ENCODE measurements around the gene HEATR3. TPM values are rescaled to one million over a fixed set of nuclear protein-coding genes. Genes with fewer than 3 reads are reported as not detected.

Gene HEATR3, protein sequence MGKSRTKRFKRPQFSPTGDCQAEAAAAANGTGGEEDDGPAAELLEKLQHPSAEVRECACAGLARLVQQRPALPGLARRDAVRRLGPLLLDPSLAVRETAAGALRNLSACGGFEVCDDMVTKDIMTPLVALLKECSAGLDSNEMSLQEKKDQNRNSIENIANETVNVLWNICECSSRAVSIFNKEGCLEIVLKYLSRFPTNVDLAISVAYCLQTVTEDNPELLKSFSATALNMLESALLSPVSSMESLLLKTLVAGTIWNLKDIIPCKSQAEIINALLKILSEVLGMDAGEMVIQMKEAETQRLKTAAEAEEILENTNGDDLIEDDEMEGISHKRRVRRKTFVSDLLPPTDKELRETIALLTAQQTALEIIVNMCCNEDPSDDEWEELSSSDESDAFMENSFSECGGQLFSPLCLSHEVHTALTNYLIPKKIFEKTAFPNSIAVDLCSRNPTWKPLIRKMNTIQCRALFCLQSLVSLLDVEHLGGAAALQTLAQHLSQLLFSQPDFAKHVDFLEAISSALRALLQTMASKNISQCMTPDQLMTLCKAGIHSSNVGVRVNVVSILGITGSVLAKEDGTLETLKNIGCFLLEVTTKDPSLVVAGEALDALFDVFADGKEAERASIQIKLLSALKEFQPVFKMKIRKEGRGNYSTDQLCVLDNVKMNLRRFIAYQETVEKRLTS
- total RNA-seq, result 10 to 100 TPM; 18.1 to 26.9 TPM

DNA sequence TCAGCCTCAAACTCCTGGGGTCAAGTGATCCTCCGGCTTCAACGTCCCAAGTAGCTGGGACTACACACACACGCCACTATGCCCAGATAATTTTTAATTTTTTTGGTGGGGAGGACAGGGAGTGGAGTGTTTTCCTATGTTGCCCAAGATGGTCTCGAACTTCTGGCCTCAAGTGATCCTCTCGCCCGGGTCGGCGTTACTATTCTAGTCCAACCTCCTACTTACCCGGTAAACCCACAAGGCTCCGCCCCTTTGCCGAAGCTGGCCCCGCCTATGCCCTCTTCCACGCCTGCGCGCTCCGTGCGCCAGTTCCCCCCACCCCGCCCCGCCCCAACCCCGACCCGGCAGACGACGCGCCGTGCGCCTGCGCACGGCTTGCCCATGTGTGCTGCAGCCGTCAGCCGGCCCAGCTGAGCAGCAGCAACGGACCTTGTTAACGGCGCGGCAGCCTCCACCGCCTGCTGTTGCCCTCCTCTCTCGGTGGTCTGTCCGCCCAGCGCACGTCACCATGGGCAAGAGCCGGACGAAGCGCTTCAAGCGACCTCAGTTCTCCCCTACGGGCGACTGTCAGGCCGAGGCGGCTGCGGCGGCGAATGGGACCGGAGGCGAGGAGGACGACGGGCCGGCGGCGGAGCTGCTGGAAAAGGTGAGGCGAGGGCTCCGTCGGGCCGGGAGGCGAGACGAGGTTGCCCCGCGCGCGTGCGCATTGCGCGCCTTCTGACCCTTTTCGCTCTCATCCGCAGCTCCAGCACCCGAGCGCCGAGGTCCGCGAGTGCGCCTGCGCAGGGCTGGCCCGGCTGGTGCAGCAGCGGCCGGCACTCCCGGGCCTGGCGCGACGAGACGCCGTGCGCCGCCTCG is at the start of gene HEATR3:
Gene HEATR3, plus strand, starts transcription at position 347 of the 858 bp plus-strand sequence. Its CDS starts 162 bp downstream, at position 509.
- H3K9me3 ChIP-seq, result no peaks in the 10 kb centered on the region
- intact Hi-C loops (cut with DNase I), result loop anchor here (5.0 kb wide), 2 partner anchors 86 to 146 kb away; partner anchors contain the start of gene TENT4B
- peak within 1 kb of the TSS; percentile 86 to 93 for H3K9ac ChIP-seq (ENCODE audit: low read depth in 2 of 2, low read length in 2 of 2)
- TF ChIP-seq, protein P1, sequence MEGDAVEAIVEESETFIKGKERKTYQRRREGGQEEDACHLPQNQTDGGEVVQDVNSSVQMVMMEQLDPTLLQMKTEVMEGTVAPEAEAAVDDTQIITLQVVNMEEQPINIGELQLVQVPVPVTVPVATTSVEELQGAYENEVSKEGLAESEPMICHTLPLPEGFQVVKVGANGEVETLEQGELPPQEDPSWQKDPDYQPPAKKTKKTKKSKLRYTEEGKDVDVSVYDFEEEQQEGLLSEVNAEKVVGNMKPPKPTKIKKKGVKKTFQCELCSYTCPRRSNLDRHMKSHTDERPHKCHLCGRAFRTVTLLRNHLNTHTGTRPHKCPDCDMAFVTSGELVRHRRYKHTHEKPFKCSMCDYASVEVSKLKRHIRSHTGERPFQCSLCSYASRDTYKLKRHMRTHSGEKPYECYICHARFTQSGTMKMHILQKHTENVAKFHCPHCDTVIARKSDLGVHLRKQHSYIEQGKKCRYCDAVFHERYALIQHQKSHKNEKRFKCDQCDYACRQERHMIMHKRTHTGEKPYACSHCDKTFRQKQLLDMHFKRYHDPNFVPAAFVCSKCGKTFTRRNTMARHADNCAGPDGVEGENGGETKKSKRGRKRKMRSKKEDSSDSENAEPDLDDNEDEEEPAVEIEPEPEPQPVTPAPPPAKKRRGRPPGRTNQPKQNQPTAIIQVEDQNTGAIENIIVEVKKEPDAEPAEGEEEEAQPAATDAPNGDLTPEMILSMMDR (IDR thresholded peaks at IDR 0.05), result no peak
- no peaks in the 10 kb centered on the region for H3K27me3 ChIP-seq
- peak; percentile 95 for DNase-seq
- H3K36me3 ChIP-seq, result no peaks in the 10 kb centered on the region
- peaks cover 5% of the 10 kb centered on the region for H3K4me1 ChIP-seq
- peak within 1 kb of the TSS; percentile 94 for H3K27ac ChIP-seq
- peak within 1 kb of the TSS; percentile 73 for H3K4me3 ChIP-seq

DNA sequence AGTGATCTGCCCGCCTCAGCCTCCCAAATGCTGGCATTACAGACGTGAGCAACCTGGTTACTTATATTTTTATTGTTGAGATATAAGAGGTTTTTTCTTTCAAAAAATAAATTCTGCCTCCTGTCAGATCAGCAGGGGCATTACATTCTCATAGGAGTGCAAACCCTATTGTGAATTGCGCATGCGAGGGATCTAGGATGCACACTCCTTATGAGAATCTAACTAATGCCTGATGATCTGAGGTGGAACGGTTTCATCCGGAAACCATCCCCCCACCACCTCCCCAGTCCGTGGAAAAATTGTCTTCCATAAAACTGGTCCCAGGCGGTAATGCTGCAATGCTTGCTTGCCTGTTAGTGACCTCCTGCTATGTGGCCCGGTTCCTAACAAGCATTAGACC is 48.2 kb upstream of the HEATR3 start:
- H3K9me3 ChIP-seq, result no peaks in the 10 kb centered on the region
- no peak for DNase-seq
- H3K27me3 ChIP-seq, result no peaks in the 10 kb centered on the region
- no peak overlapping the region for H3K9ac ChIP-seq (ENCODE audit: low read depth in 2 of 2, low read length in 2 of 2)
- H3K27ac ChIP-seq, result no peak overlapping the region
- intact Hi-C loops (cut with DNase I), result no loop called here
- H3K36me3 ChIP-seq, result no peaks in the 10 kb centered on the region
- TF ChIP-seq, protein P1 (IDR thresholded peaks at IDR 0.05), result no peak
- no peaks in the 10 kb centered on the region for H3K4me1 ChIP-seq
- no peak overlapping the region for H3K4me3 ChIP-seq

DNA sequence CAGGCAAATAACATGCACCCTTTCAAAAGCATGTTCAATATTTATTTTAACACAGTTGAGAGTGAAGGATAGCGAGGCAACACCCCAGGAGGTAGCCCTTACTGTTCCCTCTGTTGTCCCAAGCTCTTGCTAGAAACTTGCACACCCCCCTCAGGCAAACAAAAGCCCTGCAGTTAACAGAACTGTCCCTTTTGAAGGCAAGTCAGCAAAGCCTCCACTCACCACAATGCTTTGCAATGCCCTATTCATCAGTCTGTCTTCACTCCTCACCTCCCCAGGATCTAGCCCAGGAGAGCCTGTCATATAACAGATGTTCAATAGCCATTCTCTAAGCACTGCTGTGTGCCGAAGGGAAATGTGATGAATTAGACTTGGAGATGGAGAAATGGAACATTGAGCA is 44.2 kb upstream of the HEATR3 start:
- Histone ChIP-seq H3K4me1 (peaks cover 6% of the 10 kb centered on the region), H3K9ac (ENCODE audit: low read depth in 2 of 2, low read length in 2 of 2) (no peak overlapping the region), H3K27ac (no peak overlapping the region), H3K9me3 (no peaks in the 10 kb centered on the region), H3K27me3 (no peaks in the 10 kb centered on the region), H3K36me3 (no peaks in the 10 kb centered on the region), H3K4me3 (no peak overlapping the region)
- no peak for DNase-seq
- TF ChIP-seq, protein P1 (IDR thresholded peaks at IDR 0.05), result no peak
- intact Hi-C loops (cut with DNase I), result loop anchor here (5.0 to 10.0 kb wide), 3 partner anchors 59 to 331 kb away; partner anchors contain the start of gene TENT4B

DNA sequence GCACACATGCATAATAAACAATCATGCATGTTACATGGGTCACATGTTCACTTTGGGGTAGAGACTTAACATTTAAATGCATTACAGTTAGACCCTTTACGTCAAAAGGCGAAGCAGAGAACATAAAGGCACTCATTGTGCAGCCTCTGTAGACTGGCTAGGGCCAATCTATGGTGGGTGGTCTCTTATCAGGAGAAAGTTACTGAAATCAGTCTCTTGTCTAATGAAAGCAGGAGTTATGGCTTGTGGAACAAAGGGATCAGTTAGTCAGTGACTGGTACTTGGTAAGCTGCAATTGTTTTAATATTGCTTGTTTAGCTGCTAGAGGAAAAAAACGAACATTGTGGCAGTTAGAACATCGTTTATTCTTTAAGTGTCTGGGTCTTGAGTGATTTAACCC is 42.1 kb upstream of the HEATR3 start:
- TF ChIP-seq, protein P1 (IDR thresholded peaks at IDR 0.05), result no peak
- H3K4me1 ChIP-seq, result peaks cover 7% of the 10 kb centered on the region
- no peak for DNase-seq
- no peak overlapping the region for H3K4me3 ChIP-seq
- H3K9me3 ChIP-seq, result no peaks in the 10 kb centered on the region
- H3K27ac ChIP-seq, result no peak overlapping the region
- H3K27me3 ChIP-seq, result no peaks in the 10 kb centered on the region
- intact Hi-C loops (cut with DNase I), result loop anchor here (2.0 to 10.0 kb wide), 4 partner anchors 61 to 329 kb away; partner anchors contain the start of gene TENT4B
- no peak overlapping the region for H3K9ac ChIP-seq (ENCODE audit: low read depth in 2 of 2, low read length in 2 of 2)
- H3K36me3 ChIP-seq, result no peaks in the 10 kb centered on the region

DNA sequence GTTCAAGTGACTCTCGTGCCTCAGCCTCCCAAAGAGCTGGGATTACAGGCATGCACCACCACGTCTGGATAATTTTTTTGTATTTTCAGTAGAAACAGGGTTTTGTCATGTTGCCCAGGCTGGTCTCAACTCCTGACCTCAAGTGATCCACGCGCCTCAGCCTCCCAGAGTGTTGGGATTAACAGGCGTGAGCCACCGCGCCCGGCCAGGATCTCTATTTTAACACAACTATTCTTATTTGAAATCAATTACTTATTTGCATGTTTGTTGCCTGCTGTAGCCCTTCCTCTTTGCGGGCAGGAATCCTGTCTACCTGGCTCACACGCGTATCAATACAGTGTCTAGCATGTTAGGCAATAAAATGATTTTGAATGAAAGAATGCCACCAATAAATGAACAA is 41.6 kb upstream of the HEATR3 start:
- DNase-seq, result no peak
- Histone ChIP-seq H3K27ac (no peak overlapping the region), H3K9ac (ENCODE audit: low read depth in 2 of 2, low read length in 2 of 2) (peak overlapping the region; percentile 12 to 34), H3K27me3 (no peaks in the 10 kb centered on the region), H3K9me3 (no peaks in the 10 kb centered on the region), H3K4me3 (no peak overlapping the region), H3K36me3 (peaks cover 1% of the 10 kb centered on the region), H3K4me1 (peaks cover 7% of the 10 kb centered on the region)
- TF ChIP-seq, protein P1 (IDR thresholded peaks at IDR 0.05), result no peak
- intact Hi-C loops (cut with DNase I), result loop anchor here (2.0 to 10.0 kb wide), 4 partner anchors 62 to 328 kb away; partner anchors contain the start of gene TENT4B
